Keratinocyte (primary cell): ENCODE measurements around the gene KLK15. TPM values are rescaled to one million over a fixed set of nuclear protein-coding genes. Genes with fewer than 3 reads are reported as not detected.
"Not testable (repeated sequence)": the region's sequence is repeated elsewhere in the genome, so short reads cannot be mapped to it uniquely, and the experiment has no call there.

ENCODE experiments used
- DNase-seq: peaks from one replicate; pipeline ENCODE4 v3.0.0-alpha.2; 2011; ENCODE audit warnings: low read depth, missing footprints, low spot score
- FAIRE-seq: peaks from 2 replicates; lab custom pipeline; 2011; peaks lifted over from hg19 to GRCh38; lab: Jason Lieb, UNC
- H2AFZ ChIP-seq: 2 replicates; pipeline ENCODE4 v1.6.0; 2012; ENCODE audit warnings: low read length, control low read depth, inconsistent platforms; ENCODE audit not compliant: control insufficient read depth
- H3K27ac ChIP-seq: 2 replicates; pipeline ENCODE4 v1.5.1; 2011; ENCODE audit warnings: low read length; ENCODE audit not compliant: control insufficient read depth, insufficient read depth
- H3K27me3 ChIP-seq: 3 replicates; pipeline ENCODE4 v1.6.0; 2011; ENCODE audit warnings: low read length; ENCODE audit not compliant: control insufficient read depth, insufficient read depth; ENCODE audit errors: extremely low read depth
- H3K36me3 ChIP-seq, 2 experiments: 2 replicates in 1 of 2; 3 replicates in 1 of 2; pipeline ENCODE4 v1.5.1; 2011; ENCODE audit warnings: low read length in 2 of 2, mild to moderate bottlenecking in 1 of 2; ENCODE audit not compliant: control insufficient read depth in 2 of 2, insufficient read depth in 2 of 2; ENCODE audit errors: extremely low read depth in 1 of 2
- H3K4me1 ChIP-seq: 3 replicates; pipeline ENCODE4 v1.5.1; 2011; ENCODE audit warnings: low read length; ENCODE audit not compliant: control insufficient read depth, insufficient read depth; ENCODE audit errors: extremely low read depth
- H3K4me2 ChIP-seq: 3 replicates; pipeline ENCODE4 v1.6.0; 2011; ENCODE audit warnings: low read depth, low read length; ENCODE audit not compliant: control insufficient read depth, insufficient read depth; ENCODE audit errors: extremely low read depth
- H3K4me3 ChIP-seq, 3 experiments: fragments of 200-600 bp in 1 of 3; sonication (generic) in 1 of 3; 2 replicates in 2 of 3; 3 replicates in 1 of 3; pipeline ENCODE4 v1.5.1; 2011 to 2016; ENCODE audit warnings: low read length in 3 of 3, mild to moderate bottlenecking in 3 of 3, control low read depth in 2 of 3, inconsistent platforms in 1 of 3, low read depth in 1 of 3, mixed read lengths in 1 of 3, mixed run types in 1 of 3, moderate library complexity in 1 of 3; ENCODE audit not compliant: control insufficient read depth in 2 of 3, insufficient read depth in 2 of 3; ENCODE audit errors: extremely low read depth in 1 of 3
- H3K79me2 ChIP-seq: 2 replicates; pipeline ENCODE4 v1.6.0; 2012; ENCODE audit warnings: low read length; ENCODE audit not compliant: control insufficient read depth, insufficient read depth
- H3K9ac ChIP-seq: 3 replicates; pipeline ENCODE4 v1.6.0; 2011; ENCODE audit warnings: low read length; ENCODE audit not compliant: control insufficient read depth, insufficient read depth; ENCODE audit errors: extremely low read depth
- H3K9me1 ChIP-seq: 3 replicates; pipeline ENCODE4 v1.6.0; 2011; ENCODE audit warnings: low read length; ENCODE audit not compliant: control insufficient read depth, insufficient read depth; ENCODE audit errors: extremely low read depth
- H3K9me3 ChIP-seq: 2 replicates; pipeline ENCODE4 v1.5.1; 2012; ENCODE audit warnings: low read depth, low read length; ENCODE audit not compliant: control insufficient read depth
- H4K20me1 ChIP-seq: 3 replicates; pipeline ENCODE4 v1.6.0; 2011; ENCODE audit warnings: low read length; ENCODE audit not compliant: control insufficient read depth, insufficient read depth; ENCODE audit errors: extremely low read depth
- EZH2 ChIP-seq: IDR thresholded peaks from one replicate; pipeline ENCODE4 v1.6.1; 2012; ENCODE audit warnings: inconsistent platforms, mild to moderate bottlenecking, low read length, moderate library complexity
- dilution Hi-C: fragments of 300-500 bp; cut with MboI; formaldehyde crosslinking; loops from one replicate; pipeline ENCODE4 v1.7.0; 2020; ENCODE audit warnings: low sequenced_read_pairs; ENCODE audit not compliant: extremely low pct_ligation_motif_present
- polyA plus RNA-seq, 5 experiments: library from polyadenylated mRNA; depleted of rRNA in 3 of 5; stranded (reverse) in 3 of 5; stranded (forward) in 1 of 5; unstranded in 1 of 5; fragments of >200 nt; gene quantifications; 1 replicate in 1 of 5; 2 replicates in 3 of 5; 3 replicates in 1 of 5; pipeline versions ENCODE4 v1.2.1 to v1.2.3, GENCODE V29; 2011 to 2012; ENCODE audit warnings: missing spikeins in 2 of 5, low read depth in 1 of 5, low replicate concordance in 1 of 5
- TF ChIP-seq, protein P1 (sequence below), 3 experiments: IDR thresholded peaks in 1 of 3; conservative IDR thresholded peaks in 1 of 3; optimal IDR thresholded peaks in 1 of 3; 2 replicates in 2 of 3; 3 replicates in 1 of 3; pipeline versions ENCODE3 to v1.5.1; 2011; ENCODE audit warnings: low read length in 3 of 3, mild to moderate bottlenecking in 3 of 3, moderate library complexity in 2 of 3, control low read depth in 1 of 3, inconsistent platforms in 1 of 3; ENCODE audit not compliant: insufficient read depth in 2 of 3; ENCODE audit errors: extremely low read depth in 1 of 3

Gene KLK15
- polyA plus RNA-seq, 1 donor (not counting 4 experiments of a cell fraction or from before 2014, with no cell fraction given) = not detected

DNA sequence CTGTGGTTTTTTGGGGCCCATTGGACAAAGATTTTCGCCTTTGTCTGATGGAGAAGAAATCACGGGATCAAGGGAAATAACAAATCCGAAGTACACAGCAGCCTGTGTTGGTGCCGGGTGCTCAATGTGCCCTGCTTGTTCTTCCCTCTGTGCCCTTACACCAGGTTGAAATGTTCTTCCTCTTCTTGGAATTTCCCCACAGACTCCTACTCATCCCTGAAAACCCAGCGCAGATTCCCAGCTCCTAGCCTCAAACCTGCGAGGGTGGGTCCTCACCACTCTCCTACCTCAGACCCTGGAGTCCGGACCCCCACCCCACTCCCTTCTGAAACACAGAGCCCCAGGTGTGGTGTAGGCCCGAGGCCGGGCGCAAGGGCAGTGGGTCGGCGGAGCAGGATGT lies 48.0 kb downstream of the KLK15 start:
- DNase-seq (no peak), FAIRE-seq (no peak)
- H2AFZ ChIP-seq = no peak overlapping the region
- no peaks in the 10 kb centered on the region for H4K20me1 ChIP-seq
- H3K9ac ChIP-seq = no peak overlapping the region
- H3K4me1 ChIP-seq = no peaks in the 10 kb centered on the region
- H3K79me2 ChIP-seq = no peaks in the 10 kb centered on the region
- H3K4me2 ChIP-seq = no peak overlapping the region
- no peak overlapping the region for H3K27ac ChIP-seq
- dilution Hi-C loops = no loop called here
- TF ChIP-seq, protein P1, sequence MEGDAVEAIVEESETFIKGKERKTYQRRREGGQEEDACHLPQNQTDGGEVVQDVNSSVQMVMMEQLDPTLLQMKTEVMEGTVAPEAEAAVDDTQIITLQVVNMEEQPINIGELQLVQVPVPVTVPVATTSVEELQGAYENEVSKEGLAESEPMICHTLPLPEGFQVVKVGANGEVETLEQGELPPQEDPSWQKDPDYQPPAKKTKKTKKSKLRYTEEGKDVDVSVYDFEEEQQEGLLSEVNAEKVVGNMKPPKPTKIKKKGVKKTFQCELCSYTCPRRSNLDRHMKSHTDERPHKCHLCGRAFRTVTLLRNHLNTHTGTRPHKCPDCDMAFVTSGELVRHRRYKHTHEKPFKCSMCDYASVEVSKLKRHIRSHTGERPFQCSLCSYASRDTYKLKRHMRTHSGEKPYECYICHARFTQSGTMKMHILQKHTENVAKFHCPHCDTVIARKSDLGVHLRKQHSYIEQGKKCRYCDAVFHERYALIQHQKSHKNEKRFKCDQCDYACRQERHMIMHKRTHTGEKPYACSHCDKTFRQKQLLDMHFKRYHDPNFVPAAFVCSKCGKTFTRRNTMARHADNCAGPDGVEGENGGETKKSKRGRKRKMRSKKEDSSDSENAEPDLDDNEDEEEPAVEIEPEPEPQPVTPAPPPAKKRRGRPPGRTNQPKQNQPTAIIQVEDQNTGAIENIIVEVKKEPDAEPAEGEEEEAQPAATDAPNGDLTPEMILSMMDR (optimal IDR thresholded peaks at IDR 0.05 in 1 of 3, IDR thresholded peaks at IDR 0.05 in 1 of 3, conservative IDR thresholded peaks at IDR 0.05 in 1 of 3; ENCODE audit: extremely low read depth in 1 of 3, insufficient read depth in 2 of 3, low read length in 3 of 3) = no peak
- no peak for TF ChIP-seq EZH2
- no peak overlapping the region for H3K4me3 ChIP-seq
- no peaks in the 10 kb centered on the region for H3K9me3 ChIP-seq
- H3K9me1 ChIP-seq = no peaks in the 10 kb centered on the region
- peaks cover 8% of the 10 kb centered on the region for H3K27me3 ChIP-seq
- H3K36me3 ChIP-seq = no peaks in the 10 kb centered on the region

DNA sequence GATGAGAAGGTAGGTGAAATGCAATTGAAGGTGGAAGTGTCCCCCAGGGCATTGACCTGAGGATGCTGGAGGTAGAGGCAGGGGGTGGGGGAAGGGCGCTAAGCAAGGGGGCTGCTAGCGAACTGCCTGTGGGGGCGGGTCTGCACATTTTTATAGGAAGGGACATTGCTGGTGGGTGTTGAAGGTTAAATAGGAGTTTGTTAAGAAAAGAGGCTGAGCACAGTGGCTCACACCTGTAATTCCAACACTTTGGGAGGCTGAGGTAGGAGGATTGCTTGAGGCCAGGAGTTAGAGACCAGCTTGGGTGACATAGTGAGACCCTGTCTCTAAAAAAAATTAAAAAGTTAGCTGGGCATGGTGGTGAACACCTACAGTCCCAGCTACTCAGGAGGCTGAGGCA lies 48.7 kb downstream of the KLK15 start:
- no peak overlapping the region for H3K4me3 ChIP-seq

DNA sequence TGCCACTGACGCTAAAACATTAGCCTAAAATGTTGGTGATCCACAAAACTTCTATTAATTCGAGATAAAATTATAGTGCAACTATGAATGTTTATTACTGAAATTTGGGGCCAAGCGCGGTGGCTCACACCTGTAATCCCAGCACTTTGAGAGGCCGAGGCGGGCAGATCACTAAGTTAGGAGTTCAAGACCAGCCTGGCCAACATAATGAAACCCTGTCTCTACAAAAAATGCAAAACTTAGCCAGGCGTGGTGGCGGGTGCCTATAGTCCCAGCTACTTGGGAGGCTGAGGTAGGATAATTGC lies 49.6 kb downstream of the KLK15 start:
- DNase-seq, FAIRE-seq, H3K9me3 ChIP-seq, H3K9me1 ChIP-seq, dilution Hi-C loops, H3K4me3 ChIP-seq, H3K79me2 ChIP-seq, H3K36me3 ChIP-seq, H3K27ac ChIP-seq, H3K4me1 ChIP-seq, H3K9ac ChIP-seq, H3K4me2 ChIP-seq, H4K20me1 ChIP-seq, H2AFZ ChIP-seq: not testable (repeated sequence)
- peaks cover 23% of the 10 kb centered on the region for H3K27me3 ChIP-seq

More for the DNA sequence above, 48.7 kb downstream of the KLK15 start:
- Histone ChIP-seq H3K79me2 (no peaks in the 10 kb centered on the region), H3K4me2 (no peak overlapping the region), H2AFZ (no peak overlapping the region), H3K36me3 (no peaks in the 10 kb centered on the region), H3K27me3 (peaks cover 14% of the 10 kb centered on the region), H3K9me1 (no peaks in the 10 kb centered on the region), H3K4me1 (no peaks in the 10 kb centered on the region), H3K9ac (no peak overlapping the region), H4K20me1 (no peaks in the 10 kb centered on the region), H3K9me3 (no peaks in the 10 kb centered on the region), H3K27ac (no peak overlapping the region)
- dilution Hi-C loops = no loop called here
- FAIRE-seq (no peak), DNase-seq (no peak)
- TF ChIP-seq EZH2 = no peak
- TF ChIP-seq, protein P1 (optimal IDR thresholded peaks at IDR 0.05 in 1 of 3, IDR thresholded peaks at IDR 0.05 in 1 of 3, conservative IDR thresholded peaks at IDR 0.05 in 1 of 3; ENCODE audit: extremely low read depth in 1 of 3, insufficient read depth in 2 of 3, low read length in 3 of 3) = no peak
